SK-N-MC (cell line): ENCODE measurements around the gene TRMT10B.

ENCODE experiments used
- EZH2 ChIP-seq: fragments of 200-600 bp; sonication (generic); IDR thresholded peaks from one replicate; pipeline ENCODE4 v1.6.1; 2017; ENCODE audit warnings: antibody characterized with exemption
- POLR2AphosphoS5 ChIP-seq: IDR thresholded peaks from 2 replicates; pipeline ENCODE4 v1.6.1; 2012; ENCODE audit warnings: mild to moderate bottlenecking, low read depth, low read length, borderline replicate concordance

DNA sequence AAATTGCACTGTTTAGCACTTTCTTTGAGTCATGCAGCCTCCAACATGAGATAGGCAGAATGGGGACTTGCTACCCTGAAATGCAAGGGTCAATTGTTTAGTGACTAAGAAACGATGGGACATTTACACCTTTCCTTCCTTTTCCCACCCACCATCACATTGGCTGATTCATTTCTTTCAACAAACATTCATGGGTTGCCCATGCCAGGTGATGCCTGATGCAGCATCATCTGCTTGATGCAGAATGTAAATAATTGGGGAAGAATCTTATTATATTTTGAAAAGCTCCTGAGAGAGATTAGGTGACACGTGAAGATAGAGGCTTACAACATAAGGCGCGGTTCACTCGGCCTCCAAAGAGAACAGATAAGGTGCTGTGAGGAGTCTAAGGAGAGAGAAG, 4.5 kb upstream of the TRMT10B start:
- no peak for TF ChIP-seq POLR2AphosphoS5
- no peak for TF ChIP-seq EZH2
